Tibial artery (tissue), 4 donors: Measurements from ENCODE around the gene LGALS14.

Source experiments
- DNase-seq, 2 donors: peaks; one replicate each; pipeline ENCODE4 v3.0.0-alpha.2; 2019
- H3K27ac ChIP-seq, 2 donors: fragments of 200-600 bp; sonication (generic) in 1 of 2; 1 replicate in 1 of 2; 2 replicates in 1 of 2; pipeline ENCODE4 v1.5.1; 2018 to 2019; ENCODE audit warnings: mild to moderate bottlenecking in 1 of 2
- H3K27me3 ChIP-seq, 2 donors: fragments of 200-600 bp; sonication (generic) in 1 of 2; one replicate each; pipeline versions ENCODE4 v1.5.1 to v1.6.0; 2016 to 2019
- H3K36me3 ChIP-seq, 3 donors: fragments of 200-600 bp; sonication (generic) in 2 of 3; one replicate each; pipeline ENCODE4 v1.5.1; 2016 to 2019; ENCODE audit warnings: mild to moderate bottlenecking in 2 of 3
- H3K4me1 ChIP-seq, 4 donors: fragments of 200-600 bp; sonication (generic) in 2 of 4; 1 replicate in 3 of 4; 2 replicates in 1 of 4; pipeline ENCODE4 v1.5.1; 2016 to 2019
- H3K4me3 ChIP-seq, 2 donors: fragments of 200-600 bp; sonication (generic) in 1 of 2; 1 replicate in 1 of 2; 2 replicates in 1 of 2; pipeline ENCODE4 v1.5.1; 2018 to 2019; ENCODE audit warnings: mild to moderate bottlenecking in 2 of 2
- H3K9me3 ChIP-seq, 3 donors: fragments of 200-600 bp; sonication (generic) in 1 of 3; one replicate each; pipeline ENCODE4 v1.5.1; 2016 to 2019
- intact Hi-C: fragments of 100-400 bp; cut with DNase I; formaldehyde crosslinking; loops from one replicate; pipeline ENCODE4 v1.15.0; 2023; ENCODE audit warnings: low total_unique reads
- TF ChIP-seq, protein P1 (sequence below), 2 experiments: fragments of 200-600 bp in 1 of 2; fragments of 450-650 bp in 1 of 2; IDR thresholded peaks; one replicate each; pipeline ENCODE4 v1.5.1; 2017 to 2019; ENCODE audit warnings: antibody characterized with exemption in 2 of 2, mild to moderate bottlenecking in 1 of 2, moderate library complexity in 1 of 2

LGALS14 gene

DNA sequence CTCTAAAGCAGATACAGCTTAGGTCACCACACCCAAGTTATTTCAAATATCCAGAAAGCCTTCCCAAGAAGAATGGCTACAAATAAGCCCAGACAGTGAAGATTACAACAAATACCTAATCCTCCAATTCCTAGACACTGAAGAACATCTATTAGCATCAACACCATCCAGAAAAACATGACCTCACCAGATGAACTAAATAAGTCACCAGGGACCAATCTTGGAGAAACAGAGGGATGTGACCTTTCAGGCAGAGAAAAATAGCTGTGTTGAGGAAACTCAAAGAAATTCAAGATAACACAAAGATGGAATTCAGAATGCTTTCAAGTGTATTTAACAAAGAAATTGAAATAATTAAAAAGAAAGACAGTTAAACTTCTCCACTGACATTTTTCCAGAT lies 48.5 kb downstream of the LGALS14 start:
- TF ChIP-seq, protein P1, sequence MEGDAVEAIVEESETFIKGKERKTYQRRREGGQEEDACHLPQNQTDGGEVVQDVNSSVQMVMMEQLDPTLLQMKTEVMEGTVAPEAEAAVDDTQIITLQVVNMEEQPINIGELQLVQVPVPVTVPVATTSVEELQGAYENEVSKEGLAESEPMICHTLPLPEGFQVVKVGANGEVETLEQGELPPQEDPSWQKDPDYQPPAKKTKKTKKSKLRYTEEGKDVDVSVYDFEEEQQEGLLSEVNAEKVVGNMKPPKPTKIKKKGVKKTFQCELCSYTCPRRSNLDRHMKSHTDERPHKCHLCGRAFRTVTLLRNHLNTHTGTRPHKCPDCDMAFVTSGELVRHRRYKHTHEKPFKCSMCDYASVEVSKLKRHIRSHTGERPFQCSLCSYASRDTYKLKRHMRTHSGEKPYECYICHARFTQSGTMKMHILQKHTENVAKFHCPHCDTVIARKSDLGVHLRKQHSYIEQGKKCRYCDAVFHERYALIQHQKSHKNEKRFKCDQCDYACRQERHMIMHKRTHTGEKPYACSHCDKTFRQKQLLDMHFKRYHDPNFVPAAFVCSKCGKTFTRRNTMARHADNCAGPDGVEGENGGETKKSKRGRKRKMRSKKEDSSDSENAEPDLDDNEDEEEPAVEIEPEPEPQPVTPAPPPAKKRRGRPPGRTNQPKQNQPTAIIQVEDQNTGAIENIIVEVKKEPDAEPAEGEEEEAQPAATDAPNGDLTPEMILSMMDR (IDR thresholded peaks at IDR 0.05), result no peak
- no peaks in the 10 kb centered on the region for H3K4me1 ChIP-seq
- H3K27ac ChIP-seq, result no peak overlapping the region
- H3K4me3 ChIP-seq, result no peak overlapping the region
- H3K27me3 ChIP-seq, result no peaks in the 10 kb centered on the region
- intact Hi-C loops, result no loop called here
- no peaks in the 10 kb centered on the region for H3K36me3 ChIP-seq
- no peaks in the 10 kb centered on the region for H3K9me3 ChIP-seq
- no peak for DNase-seq

DNA sequence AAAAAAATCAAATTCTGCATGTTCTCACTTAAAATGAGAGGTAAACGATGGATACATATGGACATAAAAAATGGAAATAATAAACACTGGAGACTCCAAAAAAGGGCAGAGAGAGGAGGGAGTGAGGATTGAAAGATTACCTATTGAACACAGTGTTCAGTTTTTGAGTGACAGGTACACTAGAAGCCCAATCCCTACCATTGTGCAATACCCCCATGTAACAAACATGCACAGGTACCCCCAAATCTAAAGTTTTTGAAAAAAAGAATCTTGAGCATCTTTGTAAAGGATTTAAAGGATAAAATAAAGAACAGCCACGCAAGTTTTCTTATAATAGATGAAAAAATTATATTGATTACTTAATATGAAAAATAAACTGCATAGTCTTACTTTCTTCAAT lies 50.3 kb downstream of the LGALS14 start:
- peaks cover 0 to 11% of the 10 kb centered on the region in 2 donors for H3K27me3 ChIP-seq
- DNase-seq, result no peak
- H3K9me3 ChIP-seq, result no peaks in the 10 kb centered on the region
- intact Hi-C loops, result no loop called here
- no peak overlapping the region for H3K27ac ChIP-seq
- H3K4me3 ChIP-seq, result no peak overlapping the region
- no peaks in the 10 kb centered on the region for H3K36me3 ChIP-seq
- no peaks in the 10 kb centered on the region for H3K4me1 ChIP-seq
- TF ChIP-seq, protein P1 (IDR thresholded peaks at IDR 0.05), result no peak

DNA sequence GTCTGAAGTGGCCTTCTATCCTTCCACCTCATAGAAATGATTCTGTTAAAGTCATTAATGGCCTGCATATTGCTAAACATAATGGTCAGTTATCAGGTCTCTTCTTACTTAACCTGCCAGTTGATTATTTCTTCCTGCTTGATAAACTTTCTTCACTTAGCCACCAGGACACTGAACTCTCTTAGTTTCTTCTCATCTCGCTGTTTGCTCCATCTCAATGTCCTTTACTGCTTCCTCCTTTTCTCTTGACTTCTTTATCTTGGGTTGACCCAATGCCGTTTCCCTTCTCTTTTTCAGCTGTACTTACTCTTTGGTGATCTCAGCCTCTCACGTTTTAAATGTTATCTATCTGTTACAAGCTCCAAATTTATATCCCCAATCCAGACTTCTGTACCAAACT lies 50.7 kb downstream of the LGALS14 start:
- TF ChIP-seq, protein P1 (IDR thresholded peaks at IDR 0.05), result no peak
- Histone ChIP-seq H3K36me3 (no peaks in the 10 kb centered on the region), H3K4me3 (no peak overlapping the region), H3K4me1 (no peaks in the 10 kb centered on the region), H3K27ac (no peak overlapping the region), H3K27me3 (peaks cover 0 to 11% of the 10 kb centered on the region in 2 donors), H3K9me3 (no peaks in the 10 kb centered on the region)
- intact Hi-C loops, result no loop called here
- no peak for DNase-seq
